A673 (cell line): ENCODE data around the gene FHDC1. TPM values are rescaled to one million over a fixed set of nuclear protein-coding genes. Genes with fewer than 3 reads are reported as not detected.

Source experiments
- BruUV-seq: library from RNA; stranded (reverse); fragments of 400-500 nt; replicated peaks from 2 replicates; lab custom pipeline; 2021; lab: Mats Ljungman, UMichigan
- CTCF ChIA-PET: fragments of 300-600 bp; sonication (Branson Sonifier 250); formaldehyde crosslinking; loops from one replicate; lab custom pipeline; 2022; ENCODE audit warnings: antibody characterized with exemption; lab: Charles Lee
- POLR2A ChIA-PET: fragments of 300-600 bp; sonication (Branson Sonifier 250); formaldehyde crosslinking; loops from one replicate; lab custom pipeline; 2022; ENCODE audit warnings: antibody characterized with exemption; ENCODE audit not compliant: low non-redundant PET; lab: Charles Lee
- DNase-seq: peaks from one replicate; pipeline ENCODE4 v3.0.0-alpha.2; 2015; ENCODE audit warnings: low spot score
- H3K27ac ChIP-seq: fragments of 200-600 bp; sonication (generic); 2 replicates; pipeline ENCODE4 v1.5.1; 2016; ENCODE audit warnings: mixed run types, low read depth, mild to moderate bottlenecking, mixed read lengths, antibody characterized with exemption, low read length; ENCODE audit not compliant: poor library complexity, severe bottlenecking
- H3K27me3 ChIP-seq: fragments of 200-600 bp; sonication (generic); replicated peaks from 2 replicates; pipeline ENCODE4 v1.6.1; 2017; ENCODE audit warnings: mixed run types, low read depth, mild to moderate bottlenecking, mixed read lengths, antibody characterized with exemption, low read length; ENCODE audit not compliant: insufficient read depth, poor library complexity
- H3K36me3 ChIP-seq: fragments of 200-600 bp; sonication (generic); 2 replicates; pipeline ENCODE4 v1.6.1; 2016; ENCODE audit warnings: mixed run types, mild to moderate bottlenecking, mixed read lengths, antibody characterized with exemption, low read length; ENCODE audit not compliant: insufficient read depth, poor library complexity, severe bottlenecking
- H3K4me1 ChIP-seq: fragments of 200-600 bp; sonication (generic); 2 replicates; pipeline ENCODE4 v1.6.1; 2017; ENCODE audit warnings: mixed run types, mild to moderate bottlenecking, mixed read lengths, antibody characterized with exemption, low read length; ENCODE audit not compliant: insufficient read depth, poor library complexity, severe bottlenecking
- H3K4me3 ChIP-seq: fragments of 200-600 bp; sonication (generic); 2 replicates; pipeline ENCODE4 v1.5.1; 2016; ENCODE audit warnings: low read depth, mixed run types, mild to moderate bottlenecking, mixed read lengths, low read length; ENCODE audit not compliant: poor library complexity, severe bottlenecking
- H3K9me3 ChIP-seq: fragments of 200-600 bp; sonication (generic); 2 replicates; pipeline ENCODE4 v1.6.1; 2016; ENCODE audit warnings: mixed run types, low read depth, mild to moderate bottlenecking, mixed read lengths, antibody characterized with exemption, low read length; ENCODE audit not compliant: poor library complexity, severe bottlenecking
- CTCF ChIP-seq: fragments of 300-800, 200-600 bp; sonication (generic); conservative IDR thresholded peaks from 2 replicates; pipeline ENCODE4 v1.5.1; 2017; ENCODE audit warnings: low read depth, mild to moderate bottlenecking, antibody characterized with exemption, low read length, moderate library complexity, mixed read lengths
- EZH2 ChIP-seq: fragments of 200-600 bp; sonication (generic); IDR thresholded peaks from 2 replicates; pipeline ENCODE4 v1.6.1; 2017; ENCODE audit warnings: borderline replicate concordance, low read depth, mild to moderate bottlenecking, mixed read lengths, antibody characterized with exemption, low read length; ENCODE audit not compliant: poor library complexity, severe bottlenecking
- intact Hi-C: fragments of 100-400 bp; cut with micrococcal nuclease; formaldehyde crosslinking; loops from one replicate; pipeline ENCODE4 v1.10.0; 2022; ENCODE audit not compliant: unreplicated experiment
- total RNA-seq: library from RNA; stranded (reverse); gene quantifications from 2 replicates; pipeline ENCODE4 v1.2.3, GENCODE V29; 2021

The FHDC1 gene
- total RNA-seq, 1 experiment from 2014 or later = 0.26 TPM

- CTCF ChIA-PET = no interaction called here
- no peaks in the 10 kb centered on the region for H3K27me3 ChIP-seq
- no TSS peak for BruUV-seq
- no peak for DNase-seq
- no peaks in the 10 kb centered on the region for H3K9me3 ChIP-seq
- no peak overlapping the region for H3K4me3 ChIP-seq
- H3K36me3 ChIP-seq = no peaks in the 10 kb centered on the region
- POLR2A ChIA-PET = no interaction called here
- no peaks in the 10 kb centered on the region for H3K4me1 ChIP-seq
- TF ChIP-seq EZH2 = no peak
- TF ChIP-seq CTCF = no peak
- intact Hi-C loops = no loop called here
- no peak overlapping the region for H3K27ac ChIP-seq
These were observed 74.0 kb downstream of the FHDC1 start for GRCh38 chr4:153010146-153010545.

- DNase-seq = no peak
- intact Hi-C loops = no loop called here
- ChIA-PET POLR2A (no interaction called here), CTCF (no interaction called here)
- Histone ChIP-seq H3K4me3 (no peak overlapping the region), H3K27me3 (no peaks in the 10 kb centered on the region), H3K9me3 (no peaks in the 10 kb centered on the region), H3K4me1 (no peaks in the 10 kb centered on the region), H3K27ac (no peak overlapping the region), H3K36me3 (no peaks in the 10 kb centered on the region)
- BruUV-seq = no TSS peak
- TF ChIP-seq CTCF (no peak), EZH2 (no peak)
These were observed 77.3 kb downstream of the FHDC1 start for GRCh38 chr4:153013202-153013977.

- CTCF ChIA-PET = no interaction called here
These were observed 78.3 kb downstream of the FHDC1 start for GRCh38 chr4:153014460-153014859.

More at GRCh38 chr4:153014460-153014859, 78.3 kb downstream of the FHDC1 start:
- Histone ChIP-seq H3K4me1 (no peaks in the 10 kb centered on the region), H3K36me3 (no peaks in the 10 kb centered on the region), H3K9me3 (no peaks in the 10 kb centered on the region), H3K27me3 (no peaks in the 10 kb centered on the region), H3K4me3 (no peak overlapping the region), H3K27ac (no peak overlapping the region)
- BruUV-seq = no TSS peak
- no peak for DNase-seq
- POLR2A ChIA-PET = no interaction called here
- intact Hi-C loops = no loop called here
- TF ChIP-seq CTCF (no peak), EZH2 (no peak)
